ENCODE data around the gene CEP350.
A peak's percentile ranks its signal among the peaks of the same experiment; 100 is the strongest.

The CEP350 gene

GRCh38 chr1:180150982-180151381, 196.4 kb downstream of the CEP350 start:
- ATAC-seq (replicated peaks) = no peak

GRCh38 chr1:180151508-180151907, 196.9 kb downstream of the CEP350 start:
- ATAC-seq (replicated peaks) = no peak
- peaks cover 0 to 4% of the 10 kb centered on the region in 2 donors for H3K27me3 Mint-ChIP-seq
- H3K4me3 Mint-ChIP-seq = no peak overlapping the region
- no peak overlapping the region for H3K27ac Mint-ChIP-seq
- H3K36me3 Mint-ChIP-seq = peaks cover 7 to 13% of the 10 kb centered on the region in 2 donors
- H3K4me1 Mint-ChIP-seq = peaks cover 10 to 27% of the 10 kb centered on the region in 2 donors
- no peak for DNase-seq
- no peaks in the 10 kb centered on the region for H3K9me3 Mint-ChIP-seq

More at GRCh38 chr1:180150982-180151381, 196.4 kb downstream of the CEP350 start:
- Mint-ChIP-seq H3K36me3 (peaks cover 5 to 8% of the 10 kb centered on the region in 2 donors), H3K27ac (no peak overlapping the region), H3K27me3 (peaks cover 0 to 4% of the 10 kb centered on the region in 2 donors), H3K4me3 (no peak overlapping the region), H3K4me1 (peaks cover 6 to 22% of the 10 kb centered on the region in 2 donors), H3K9me3 (no peaks in the 10 kb centered on the region)
- no peak for DNase-seq

GRCh38 chr1:180152588-180152987, 198.0 kb downstream of the CEP350 start:
- no peak for DNase-seq
- Mint-ChIP-seq H3K27me3 (peaks cover 0 to 4% of the 10 kb centered on the region in 2 donors), H3K4me3 (no peak overlapping the region), H3K9me3 (no peaks in the 10 kb centered on the region), H3K27ac (no peak overlapping the region), H3K4me1 (peaks cover 19 to 38% of the 10 kb centered on the region in 2 donors), H3K36me3 (peaks cover 18 to 24% of the 10 kb centered on the region in 2 donors)
- ATAC-seq (replicated peaks) = no peak

- peaks cover 23 to 42% of the 10 kb centered on the region in 2 donors for H3K4me1 Mint-ChIP-seq
- H3K36me3 Mint-ChIP-seq = peaks cover 22 to 28% of the 10 kb centered on the region in 2 donors
- peaks cover 0 to 4% of the 10 kb centered on the region in 2 donors for H3K27me3 Mint-ChIP-seq
- ATAC-seq (replicated peaks) (no peak), DNase-seq (no peak)
- no peak overlapping the region for H3K4me3 Mint-ChIP-seq
- no peaks in the 10 kb centered on the region for H3K9me3 Mint-ChIP-seq
- H3K27ac Mint-ChIP-seq = no peak overlapping the region
Observed at GRCh38 chr1:180153032-180153431, 198.4 kb downstream of the CEP350 start.

- H3K4me1 Mint-ChIP-seq = peaks cover 31 to 52% of the 10 kb centered on the region in 2 donors
Observed at GRCh38 chr1:180154003-180154324, 199.4 kb downstream of the CEP350 start.

GRCh38 chr1:180154325-180155181, 199.9 kb downstream of the CEP350 start, which contains the start of gene QSOX1:
QSOX1 (plus strand) TSS chr1:180154869; CDS start chr1:180154908, 39 bp downstream.
- DNase-seq (peak; percentile 83), ATAC-seq (replicated peaks) (peak; percentile 80 to 81)
- Mint-ChIP-seq H3K27me3 (peaks cover 0 to 4% of the 10 kb centered on the region in 2 donors), H3K36me3 (peaks cover 35 to 44% of the 10 kb centered on the region in 2 donors), H3K4me1 (peaks cover 35 to 57% of the 10 kb centered on the region in 2 donors), H3K9me3 (no peaks in the 10 kb centered on the region), H3K4me3 (peak within 1 kb of the TSS; percentile 90 to 93), H3K27ac (peak within 1 kb of the TSS; percentile 95)

More at GRCh38 chr1:180154003-180154324, 199.4 kb downstream of the CEP350 start:
- H3K27me3 Mint-ChIP-seq = peaks cover 0 to 4% of the 10 kb centered on the region in 2 donors
- ATAC-seq (replicated peaks) = no peak
- H3K9me3 Mint-ChIP-seq = no peaks in the 10 kb centered on the region
- H3K36me3 Mint-ChIP-seq = peaks cover 30 to 38% of the 10 kb centered on the region in 2 donors
- H3K27ac Mint-ChIP-seq = peak overlapping the region; percentile 92
- peak overlapping the region; percentile 90 to 93 for H3K4me3 Mint-ChIP-seq
- no peak for DNase-seq

- no peak for ATAC-seq (replicated peaks)
- DNase-seq = no peak
- peaks cover 42 to 50% of the 10 kb centered on the region in 2 donors for H3K36me3 Mint-ChIP-seq
- peaks cover 42 to 64% of the 10 kb centered on the region in 2 donors for H3K4me1 Mint-ChIP-seq
- H3K27ac Mint-ChIP-seq = peak overlapping the region; percentile 95
- peak overlapping the region; percentile 90 to 93 for H3K4me3 Mint-ChIP-seq
- H3K27me3 Mint-ChIP-seq = peaks cover 0 to 4% of the 10 kb centered on the region in 2 donors
- H3K9me3 Mint-ChIP-seq = no peaks in the 10 kb centered on the region
Observed at GRCh38 chr1:180155182-180155682, 200.6 kb downstream of the CEP350 start.

- DNase-seq = peak; percentile 54
- peak overlapping the region; percentile 95 for H3K27ac Mint-ChIP-seq
- H3K4me1 Mint-ChIP-seq = peaks cover 44 to 71% of the 10 kb centered on the region in 2 donors
- H3K27me3 Mint-ChIP-seq = peaks cover 0 to 1% of the 10 kb centered on the region in 2 donors
- peak; percentile 63 to 64 for ATAC-seq (replicated peaks)
- peaks cover 47 to 56% of the 10 kb centered on the region in 2 donors for H3K36me3 Mint-ChIP-seq
- no peaks in the 10 kb centered on the region for H3K9me3 Mint-ChIP-seq
- peak overlapping the region; percentile 90 to 93 for H3K4me3 Mint-ChIP-seq
Observed at GRCh38 chr1:180156201-180156600, 201.6 kb downstream of the CEP350 start.

GRCh38 chr1:180156631-180157091, 202.1 kb downstream of the CEP350 start:
- H3K27ac Mint-ChIP-seq = peak overlapping the region; percentile 95
- H3K4me1 Mint-ChIP-seq = peaks cover 44 to 71% of the 10 kb centered on the region in 2 donors
- peaks cover 47 to 56% of the 10 kb centered on the region in 2 donors for H3K36me3 Mint-ChIP-seq
- peak overlapping the region; percentile 90 to 93 for H3K4me3 Mint-ChIP-seq
- H3K27me3 Mint-ChIP-seq = no peaks in the 10 kb centered on the region
- DNase-seq = no peak
- H3K9me3 Mint-ChIP-seq = no peaks in the 10 kb centered on the region
- peak in 1 of 2 donors; percentile 41 for ATAC-seq (replicated peaks)

GRCh38 chr1:180157108-180157507, 202.5 kb downstream of the CEP350 start:
- peaks cover 47 to 56% of the 10 kb centered on the region in 2 donors for H3K36me3 Mint-ChIP-seq

GRCh38 chr1:180157576-180158057, 203.0 kb downstream of the CEP350 start:
- peak overlapping the region; percentile 90 to 93 for H3K4me3 Mint-ChIP-seq
- H3K9me3 Mint-ChIP-seq = no peaks in the 10 kb centered on the region
- no peaks in the 10 kb centered on the region for H3K27me3 Mint-ChIP-seq
- peaks cover 47 to 56% of the 10 kb centered on the region in 2 donors for H3K36me3 Mint-ChIP-seq
- no peak overlapping the region for H3K27ac Mint-ChIP-seq
- no peak for DNase-seq
- H3K4me1 Mint-ChIP-seq = peaks cover 44 to 71% of the 10 kb centered on the region in 2 donors
- no peak for ATAC-seq (replicated peaks)

More at GRCh38 chr1:180157108-180157507, 202.5 kb downstream of the CEP350 start:
- Mint-ChIP-seq H3K27ac (peak overlapping the region; percentile 95), H3K4me3 (peak overlapping the region; percentile 90 to 93), H3K9me3 (no peaks in the 10 kb centered on the region), H3K27me3 (no peaks in the 10 kb centered on the region), H3K4me1 (peaks cover 44 to 71% of the 10 kb centered on the region in 2 donors)
- ATAC-seq (replicated peaks) (no peak), DNase-seq (no peak)

- Mint-ChIP-seq H3K9me3 (no peaks in the 10 kb centered on the region), H3K27ac (peak overlapping the region; percentile 59), H3K4me1 (peaks cover 45 to 65% of the 10 kb centered on the region in 2 donors), H3K4me3 (peak overlapping the region; percentile 68 to 93), H3K36me3 (peaks cover 47 to 59% of the 10 kb centered on the region in 2 donors), H3K27me3 (no peaks in the 10 kb centered on the region)
- ATAC-seq (replicated peaks) = no peak
- DNase-seq = no peak
Observed at GRCh38 chr1:180158149-180159147, 203.8 kb downstream of the CEP350 start.

- Mint-ChIP-seq H3K27ac (no peak overlapping the region), H3K4me3 (no peak overlapping the region), H3K27me3 (no peaks in the 10 kb centered on the region), H3K4me1 (peaks cover 48 to 73% of the 10 kb centered on the region in 2 donors), H3K36me3 (peaks cover 60 to 71% of the 10 kb centered on the region in 2 donors), H3K9me3 (no peaks in the 10 kb centered on the region)
- DNase-seq (no peak), ATAC-seq (replicated peaks) (no peak)
Observed at GRCh38 chr1:180160357-180160756, 205.7 kb downstream of the CEP350 start.

Data from stimulated activated naive B cell treated with anti-CD40 and anti-IgM and Interleukin-4, amounts not matched to agents 10 μg/mL and 1 μg/mL and 100 μg/mL, for 72 hours (primary cell).